Stimulated activated CD8-positive, alpha-beta memory T cell treated with anti-CD3 and anti-CD28 coated beads, Interleukin-12 subunit alpha, Interleukin-12 subunit beta, amount 100 ng/mL, for 1 hour (primary cell): ENCODE measurements around the gene EIF2D.
"Not testable (repeated sequence)": the region's sequence is repeated elsewhere in the genome, so short reads cannot be mapped to it uniquely, and the experiment has no call there.

Source experiments
- DNase-seq: peaks from one replicate; pipeline ENCODE4 v3.0.0-alpha.2; 2020; ENCODE audit warnings: low read depth

The EIF2D gene, protein sequence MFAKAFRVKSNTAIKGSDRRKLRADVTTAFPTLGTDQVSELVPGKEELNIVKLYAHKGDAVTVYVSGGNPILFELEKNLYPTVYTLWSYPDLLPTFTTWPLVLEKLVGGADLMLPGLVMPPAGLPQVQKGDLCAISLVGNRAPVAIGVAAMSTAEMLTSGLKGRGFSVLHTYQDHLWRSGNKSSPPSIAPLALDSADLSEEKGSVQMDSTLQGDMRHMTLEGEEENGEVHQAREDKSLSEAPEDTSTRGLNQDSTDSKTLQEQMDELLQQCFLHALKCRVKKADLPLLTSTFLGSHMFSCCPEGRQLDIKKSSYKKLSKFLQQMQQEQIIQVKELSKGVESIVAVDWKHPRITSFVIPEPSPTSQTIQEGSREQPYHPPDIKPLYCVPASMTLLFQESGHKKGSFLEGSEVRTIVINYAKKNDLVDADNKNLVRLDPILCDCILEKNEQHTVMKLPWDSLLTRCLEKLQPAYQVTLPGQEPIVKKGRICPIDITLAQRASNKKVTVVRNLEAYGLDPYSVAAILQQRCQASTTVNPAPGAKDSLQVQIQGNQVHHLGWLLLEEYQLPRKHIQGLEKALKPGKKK

DNA sequence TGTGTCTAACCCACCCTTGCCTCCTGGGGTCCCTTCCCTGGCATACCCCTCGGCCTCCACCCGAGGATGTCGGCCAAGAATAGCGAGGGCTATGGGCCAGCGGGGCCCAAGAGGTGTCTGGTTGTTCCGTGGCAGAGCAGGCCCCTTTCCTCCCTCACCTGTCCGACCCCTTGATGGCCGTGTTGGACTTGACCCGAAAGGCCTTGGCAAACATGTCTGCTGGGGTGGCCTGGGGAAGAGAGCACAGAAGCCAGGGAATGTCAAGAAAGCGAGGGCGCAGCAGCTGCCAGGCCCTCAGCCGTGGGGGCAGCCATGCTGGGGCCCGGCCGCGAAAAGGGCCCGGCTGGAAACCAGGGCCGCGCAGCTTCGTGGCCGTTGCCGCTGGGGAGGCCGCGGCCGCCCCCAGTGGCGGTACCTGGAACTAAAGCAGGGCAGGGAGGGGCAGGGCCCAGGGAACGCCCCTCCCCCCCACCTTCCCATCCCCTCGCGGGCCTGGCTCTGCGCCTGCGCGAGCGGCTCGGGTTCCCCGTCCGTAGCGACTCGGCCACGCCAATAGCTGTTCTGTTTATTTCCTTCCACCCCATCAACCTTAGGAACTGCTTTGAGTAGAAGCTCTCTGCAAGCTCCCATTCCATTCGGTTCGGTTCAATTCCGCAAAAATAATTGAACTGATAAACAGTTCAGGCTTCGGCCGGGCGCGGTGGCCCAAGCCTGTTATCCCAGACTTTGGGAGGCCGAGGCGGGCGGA lies at the start of gene EIF2D:
TSS of gene EIF2D (minus strand) at position 337 of the 748 bp plus-strand sequence. CDS start at position 214, 123 bp downstream.
- peak; percentile 89 for DNase-seq

DNA sequence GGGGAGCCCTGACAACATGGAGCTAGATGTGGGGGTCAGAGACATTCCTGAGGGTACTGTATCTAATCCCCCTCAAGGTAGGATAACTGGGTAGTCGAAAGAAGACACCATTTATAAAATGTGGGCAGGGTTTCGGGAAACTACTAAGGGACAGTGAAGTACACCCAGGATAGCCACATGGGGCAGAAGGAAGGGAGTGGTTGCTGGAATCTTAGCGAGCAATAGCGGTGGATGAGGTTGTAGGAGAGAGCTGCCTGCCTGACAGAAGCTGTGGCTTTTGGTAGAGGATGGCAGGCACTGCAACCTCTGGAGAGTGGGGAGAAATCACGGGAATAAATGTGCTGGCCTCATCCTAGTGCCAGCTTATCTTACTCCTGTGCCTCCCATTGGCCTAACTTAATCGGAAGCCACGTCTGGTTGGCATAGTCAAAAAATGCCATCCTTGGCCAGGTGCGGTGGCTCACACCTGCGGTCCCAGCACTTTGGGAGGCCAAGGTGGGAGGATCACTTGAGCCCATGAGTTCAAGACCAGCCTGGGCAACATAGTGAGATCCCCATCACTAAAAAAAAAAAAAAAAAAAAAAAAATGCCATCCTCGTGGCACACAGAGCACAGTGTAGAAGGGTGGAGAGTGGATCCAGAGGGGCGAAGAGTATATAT lies 49.0 kb upstream of the EIF2D start:
- no peak for DNase-seq

DNA sequence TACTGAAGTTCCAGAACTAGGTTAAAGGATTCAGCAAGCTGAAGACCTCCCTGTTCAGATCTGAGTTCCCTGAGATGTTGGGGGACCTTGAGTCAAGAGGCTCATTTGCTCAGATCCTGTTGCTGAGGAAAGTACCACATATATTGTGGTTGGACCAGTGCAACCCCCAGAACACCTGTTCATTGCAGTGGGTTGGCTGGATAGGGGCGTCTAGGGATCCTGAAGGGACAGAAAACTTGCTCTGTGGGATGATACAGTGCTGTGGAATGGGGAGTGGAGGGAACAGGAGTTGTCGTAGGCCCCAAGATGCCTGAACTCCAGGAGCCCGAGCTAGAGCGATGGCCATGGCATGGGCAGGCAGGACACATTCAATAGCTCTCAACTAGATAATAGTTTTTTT lies 47.9 kb upstream of the EIF2D start:
- no peak for DNase-seq

DNA sequence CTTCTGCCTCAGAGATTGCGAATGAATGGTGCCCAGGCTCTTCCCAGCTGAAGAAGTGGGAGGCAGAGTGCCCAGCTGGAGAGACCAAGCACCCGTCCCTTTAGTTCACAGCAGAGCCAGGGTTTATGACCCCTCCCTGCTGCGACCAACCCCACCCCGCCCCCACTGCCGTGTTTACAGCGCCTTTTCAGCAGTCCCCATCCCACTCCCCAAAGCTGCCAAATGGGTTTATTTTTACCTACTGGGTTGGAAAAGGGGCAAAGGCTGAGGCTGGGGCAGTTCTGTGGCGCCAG lies 46.7 kb upstream of the EIF2D start:
- no peak for DNase-seq

DNA sequence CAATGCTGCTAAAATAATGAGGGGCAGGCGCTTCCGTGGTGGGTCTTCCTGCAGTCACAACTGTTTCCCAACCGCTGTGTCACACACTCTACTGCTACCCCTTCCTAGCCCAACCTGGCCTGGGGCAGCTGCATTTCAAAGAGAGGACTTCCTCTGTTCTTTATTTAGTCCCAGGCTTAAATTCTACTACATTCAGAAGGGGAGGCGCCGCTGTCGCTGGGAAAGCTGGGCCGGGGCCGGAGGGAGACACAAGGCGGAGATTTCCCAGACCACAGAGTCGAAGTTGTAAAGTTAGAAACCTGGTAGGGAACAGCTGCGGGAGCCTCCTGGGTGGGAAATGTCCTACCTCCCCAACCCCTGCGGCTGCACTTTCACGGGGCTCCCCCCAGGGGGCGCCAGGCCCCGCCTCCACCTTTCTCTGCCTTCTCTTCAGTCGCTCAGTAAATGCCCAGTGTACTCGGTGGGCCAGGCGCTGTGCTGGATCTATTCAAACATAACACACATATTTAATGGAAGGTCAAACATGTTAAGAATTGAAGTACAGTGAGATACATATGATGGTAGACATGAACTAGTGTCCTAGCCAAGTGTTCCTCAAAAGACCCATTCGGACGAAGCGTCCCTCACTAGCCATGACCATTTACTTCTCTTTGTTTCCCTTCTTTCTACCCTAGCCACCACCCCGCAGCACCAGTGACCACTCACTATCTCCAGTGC lies 46.2 kb upstream of the EIF2D start:
- DNase-seq: peak; percentile 31

DNA sequence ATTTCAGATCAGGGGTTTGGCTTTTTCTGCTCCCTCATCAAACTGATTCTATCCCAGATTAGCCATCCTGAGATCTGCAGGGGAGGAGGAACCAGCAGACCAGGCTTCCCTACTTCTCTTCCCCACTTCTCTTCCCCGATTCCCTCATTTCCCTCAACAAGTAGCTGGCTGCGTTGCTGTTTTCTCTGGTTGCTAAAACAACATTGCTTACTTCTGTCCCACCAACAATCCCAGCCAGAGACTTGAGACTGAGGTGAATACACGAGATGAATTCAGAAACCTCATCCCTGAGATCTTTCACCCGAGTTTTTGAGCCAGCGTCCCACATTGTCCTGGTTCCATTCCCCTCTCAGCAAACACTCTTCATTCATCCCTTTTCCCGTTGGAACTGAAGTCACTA lies 45.5 kb upstream of the EIF2D start:
- DNase-seq: no peak

DNA sequence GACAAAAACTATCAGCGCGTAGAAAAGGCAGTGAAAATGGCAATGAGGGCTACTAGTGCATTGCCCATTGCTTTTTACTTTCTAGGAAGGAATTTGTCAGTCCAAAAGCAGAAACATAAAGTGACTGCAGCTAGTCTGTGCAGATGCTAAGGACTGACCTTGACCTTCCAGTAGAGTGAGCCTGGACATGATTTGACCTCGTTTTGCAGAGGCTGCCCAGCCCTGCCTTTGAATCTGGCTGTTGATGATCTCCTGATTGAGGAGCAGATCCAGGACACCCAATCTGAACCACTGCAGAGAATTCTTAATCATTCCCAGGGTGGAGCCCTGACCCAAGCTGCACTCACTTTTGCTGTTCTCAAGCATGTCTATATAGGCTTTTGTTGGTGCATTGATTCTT lies 44.7 kb upstream of the EIF2D start:
- no peak for DNase-seq

DNA sequence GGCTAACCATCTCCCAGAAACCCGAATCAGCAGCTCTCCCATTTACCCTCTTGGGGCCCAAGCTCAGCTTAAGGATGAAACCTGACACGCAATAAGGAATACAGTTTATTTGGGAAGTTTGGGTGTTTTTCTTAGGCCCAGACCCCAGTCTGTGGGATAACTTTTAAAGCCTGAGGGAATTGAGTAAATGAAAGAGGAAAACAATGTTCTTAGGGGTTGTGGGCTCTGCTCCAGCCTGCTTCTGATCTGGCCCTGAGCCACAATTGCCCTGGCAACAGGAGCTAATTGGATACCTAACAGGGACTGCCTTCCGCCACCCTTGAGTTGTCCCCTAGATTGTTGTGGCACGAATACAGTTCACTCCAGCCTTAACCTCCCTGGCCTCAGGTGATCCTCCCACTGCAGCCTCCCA lies 43.2 kb upstream of the EIF2D start:
- no peak for DNase-seq

DNA sequence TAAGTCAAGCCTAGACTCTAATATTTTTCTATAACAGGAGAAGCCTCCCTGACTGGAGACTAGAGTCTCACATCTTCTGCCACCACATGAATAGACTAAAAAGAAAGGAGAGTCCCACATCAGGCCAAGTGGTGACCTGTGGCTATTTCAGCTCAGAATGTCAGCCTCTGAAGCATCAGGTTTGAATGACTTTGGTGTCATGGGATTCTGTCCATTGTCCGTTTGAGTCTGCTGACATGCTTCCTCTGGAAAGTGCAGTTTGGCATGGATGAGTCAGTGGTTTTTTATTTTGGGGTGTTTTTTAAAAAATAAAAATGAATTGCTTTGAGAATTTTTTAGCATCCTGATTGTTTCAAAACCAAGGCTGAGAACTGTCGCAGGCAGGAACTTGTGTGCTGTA lies 42.6 kb upstream of the EIF2D start:
- no peak for DNase-seq

DNA sequence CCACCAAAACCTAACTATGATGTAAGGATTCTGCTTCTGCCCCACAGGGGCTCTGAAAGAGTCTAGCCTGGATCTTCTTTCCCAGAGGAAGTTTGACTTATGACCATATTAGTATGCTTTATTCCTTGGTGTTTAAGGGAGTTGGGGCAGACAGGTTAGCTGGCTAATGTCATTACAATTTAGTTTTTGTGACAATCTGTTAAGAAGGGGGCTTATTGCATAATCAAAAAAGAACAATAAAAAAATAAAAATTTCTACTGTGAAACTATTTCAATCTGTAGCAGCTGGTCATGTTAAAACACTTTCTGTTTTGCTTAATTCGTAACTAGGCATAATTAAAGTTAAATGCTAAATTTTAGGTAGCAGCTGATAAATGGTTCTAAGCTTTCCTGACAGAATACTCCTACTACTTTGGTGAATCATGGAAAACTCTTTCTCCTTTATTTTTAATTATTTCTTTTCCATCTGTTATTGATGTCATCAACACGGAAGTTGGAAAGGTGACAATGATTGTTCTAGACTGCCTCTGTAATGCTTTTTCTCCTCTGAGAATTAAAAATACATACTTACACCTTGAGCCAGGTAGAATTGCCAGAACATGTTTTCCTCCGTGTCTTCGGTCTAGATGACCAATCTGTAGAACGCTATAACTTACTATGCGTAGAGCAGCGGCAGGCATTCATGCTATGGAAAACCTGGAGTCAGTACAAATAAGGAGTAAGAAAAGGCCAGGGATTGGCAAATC lies 41.6 kb upstream of the EIF2D start:
- DNase-seq: no peak

DNA sequence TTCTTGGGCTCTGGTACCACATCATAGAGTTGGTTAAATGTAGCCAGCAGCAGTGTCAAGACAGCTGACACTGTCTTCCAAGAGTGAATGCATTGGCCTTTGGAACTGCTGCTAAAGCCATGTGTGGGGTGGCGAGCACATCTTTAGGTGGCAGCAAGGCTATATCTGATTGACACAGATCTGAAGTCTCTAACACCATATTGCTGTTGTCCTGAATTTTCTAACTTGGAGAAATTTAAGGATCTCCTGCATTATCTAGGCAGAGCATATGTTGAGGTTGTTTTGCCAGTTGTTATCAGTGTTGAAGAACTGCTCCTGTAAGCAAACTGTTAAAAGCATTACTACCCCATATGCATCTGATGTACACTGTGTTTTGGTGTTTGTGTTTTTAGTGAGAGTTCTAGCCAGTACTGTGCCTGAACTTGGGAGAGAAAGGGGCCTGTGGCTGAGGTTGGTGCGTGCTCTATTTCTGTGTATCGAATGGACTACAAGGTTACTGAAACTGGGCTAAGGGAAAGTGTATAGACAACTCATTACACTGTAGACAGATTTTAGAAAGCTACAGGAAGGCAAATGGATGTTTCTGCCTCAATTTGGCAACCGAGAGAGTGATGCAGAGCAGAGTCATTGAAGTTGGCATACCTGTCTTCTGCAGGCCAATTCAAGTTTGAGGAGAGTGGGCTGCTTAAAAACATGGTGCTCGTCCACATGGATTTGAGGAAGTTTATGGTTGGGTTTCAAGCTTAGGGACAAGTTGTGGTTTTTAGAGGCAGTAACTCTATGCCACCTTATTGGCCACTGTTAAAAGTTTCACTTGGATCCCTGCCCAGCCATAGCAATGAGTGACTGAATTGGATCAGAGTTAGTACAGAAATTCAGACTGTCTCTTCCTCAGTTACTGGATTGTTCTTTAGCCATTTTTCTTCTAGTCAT lies 40.0 kb upstream of the EIF2D start:
- DNase-seq: no peak

DNA sequence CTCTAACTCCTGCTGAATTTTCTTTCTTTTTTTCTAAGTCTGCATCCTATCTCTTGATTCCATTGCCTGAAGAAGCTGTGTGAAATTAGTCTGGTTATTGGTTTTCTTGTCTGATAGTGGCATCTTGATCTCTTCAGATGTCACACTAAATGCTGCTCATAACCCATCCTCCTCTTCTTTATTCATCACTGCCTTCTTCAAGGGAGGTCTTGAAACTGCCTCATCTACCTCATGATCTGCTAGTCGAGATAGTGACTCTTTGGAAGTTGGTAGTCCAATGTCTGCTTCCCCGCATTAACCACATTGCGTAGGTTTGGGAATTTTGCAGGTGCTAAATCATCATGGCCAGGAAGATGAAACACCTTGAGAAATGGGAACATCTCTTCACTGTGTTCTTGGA lies 38.7 kb upstream of the EIF2D start:
- no peak for DNase-seq

DNA sequence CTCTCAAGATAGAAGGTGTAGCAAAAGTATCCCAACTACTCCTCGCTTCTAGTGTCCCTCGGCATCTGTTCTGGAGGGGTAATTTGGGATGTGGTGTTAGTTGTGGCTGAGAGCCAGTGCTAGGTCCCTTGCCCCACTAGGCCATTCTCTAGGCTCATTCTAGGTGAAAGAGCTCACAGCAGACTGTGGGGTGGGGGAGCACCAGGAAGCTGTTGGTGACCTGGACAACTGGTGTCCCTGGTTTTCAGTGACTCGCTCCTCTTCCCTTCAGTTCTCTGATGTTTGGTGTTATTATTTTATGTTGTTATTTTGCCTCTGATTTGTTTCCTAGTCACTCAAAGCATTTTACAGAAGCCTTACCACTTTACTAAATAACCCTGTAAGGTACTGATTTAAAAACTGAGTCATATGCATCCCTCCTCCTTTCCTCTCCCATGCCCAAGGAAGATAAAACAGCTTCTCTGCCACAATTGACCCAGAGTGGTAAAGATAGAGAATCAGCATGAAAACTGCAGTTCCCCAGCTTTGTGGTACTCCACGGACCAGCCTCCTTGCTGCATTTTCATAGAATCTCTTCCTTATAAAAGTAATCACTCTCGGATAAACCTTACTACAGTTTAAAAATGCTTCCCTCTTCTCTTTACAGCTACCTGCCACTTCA lies 37.1 kb upstream of the EIF2D start:
- DNase-seq: no peak

DNA sequence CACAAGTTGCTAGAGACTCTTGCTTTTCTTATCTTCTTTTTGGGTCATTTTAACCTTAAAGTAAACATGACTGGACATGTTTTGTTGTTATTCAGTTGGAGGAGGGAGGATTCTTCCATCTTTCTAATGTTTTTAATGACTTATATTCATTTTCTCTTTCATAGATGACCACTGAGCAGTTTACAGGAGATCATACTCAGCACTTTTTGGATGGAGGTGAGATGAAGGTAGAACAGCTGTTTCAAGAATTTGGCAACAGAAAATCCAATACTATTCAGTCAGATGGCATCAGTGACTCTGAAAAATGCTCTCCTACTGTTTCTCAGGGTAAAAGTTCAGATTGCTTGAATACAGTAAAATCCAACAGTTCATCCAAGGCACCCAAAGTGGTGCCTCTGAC lies 35.0 kb upstream of the EIF2D start:
- DNase-seq: no peak

DNA sequence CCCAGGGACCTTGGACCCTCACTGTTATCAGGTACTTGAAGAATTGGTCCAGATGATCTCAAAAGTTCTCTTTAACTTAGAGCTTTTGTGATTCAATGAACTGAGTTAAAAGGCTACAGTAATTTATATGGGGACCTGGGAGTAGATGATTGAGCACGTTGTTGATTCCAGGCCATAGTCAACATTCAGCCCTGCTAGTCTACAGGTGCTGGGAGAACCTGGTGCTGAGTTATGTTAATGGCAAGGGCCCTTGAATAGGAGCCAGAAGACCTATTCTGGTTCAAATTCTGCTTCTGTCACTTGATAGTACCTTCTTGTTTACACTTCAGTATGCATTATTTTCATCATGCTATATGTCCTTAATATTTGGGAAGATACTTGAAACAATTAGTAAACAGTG lies 34.2 kb upstream of the EIF2D start:
- DNase-seq: no peak

DNA sequence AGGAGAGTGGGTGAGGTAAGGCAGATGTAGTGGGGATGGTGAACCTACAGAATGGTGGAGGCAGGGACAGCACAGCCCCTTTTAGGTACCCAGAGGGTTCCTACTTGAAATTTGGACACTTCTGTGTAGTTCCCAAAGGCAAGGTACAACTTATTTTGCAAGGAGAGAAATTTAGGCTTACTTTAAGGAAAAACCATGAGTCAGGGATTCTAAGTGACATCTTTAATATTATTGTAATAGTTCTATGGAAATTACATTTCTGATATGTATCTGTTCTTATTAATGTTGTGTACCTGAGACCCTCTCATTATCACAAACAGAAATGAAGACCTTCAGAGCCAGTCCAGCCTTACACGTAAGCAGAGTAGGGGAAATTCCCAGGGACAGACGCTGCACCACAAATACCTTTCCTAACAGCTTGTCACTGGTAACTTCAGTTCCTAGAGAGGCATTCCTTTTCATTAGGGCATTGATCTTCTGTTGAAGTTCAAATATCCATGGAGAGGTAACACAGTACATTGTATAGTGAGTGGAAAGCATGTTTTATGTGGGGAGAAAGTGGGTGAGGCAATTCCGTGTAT lies 30.9 kb upstream of the EIF2D start:
- no peak for DNase-seq

DNA sequence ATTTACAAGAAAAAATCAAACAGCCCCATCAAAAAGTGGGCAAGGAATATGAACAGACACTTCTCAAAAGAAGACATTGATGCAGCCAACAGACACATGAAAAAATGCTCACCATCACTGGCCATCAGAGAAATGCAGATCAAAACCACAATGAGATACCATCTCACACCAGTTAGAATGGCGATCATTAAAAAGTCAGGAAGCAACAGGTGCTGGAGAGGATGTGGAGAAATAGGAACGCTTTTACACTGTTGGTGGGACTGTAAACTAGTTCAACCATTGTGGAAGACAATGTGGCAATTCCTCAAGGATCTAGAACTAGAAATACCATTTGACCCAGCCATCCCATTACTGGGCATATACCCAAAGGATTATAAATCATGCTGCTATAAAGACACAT lies 29.8 kb upstream of the EIF2D start:
- not testable (repeated sequence) for DNase-seq

DNA sequence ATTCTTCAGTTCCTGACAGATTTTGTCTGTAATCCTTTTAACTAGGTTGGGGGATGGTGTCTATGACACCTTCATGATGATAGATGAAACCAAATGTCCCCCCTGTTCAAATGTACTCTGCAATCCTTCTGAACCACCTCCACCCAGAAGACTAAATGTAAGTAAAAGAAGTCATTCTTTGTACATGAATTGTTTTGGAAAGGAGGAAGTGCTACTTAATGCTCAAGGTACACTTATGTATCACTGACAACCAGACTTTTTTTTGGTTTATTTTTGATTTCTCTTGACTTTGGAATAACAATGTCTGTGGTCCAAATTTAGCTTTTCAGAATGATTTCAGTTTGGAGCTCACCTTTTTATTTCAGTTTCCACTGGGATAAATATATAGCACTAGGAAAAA lies 25.3 kb upstream of the EIF2D start:
- no peak for DNase-seq

DNA sequence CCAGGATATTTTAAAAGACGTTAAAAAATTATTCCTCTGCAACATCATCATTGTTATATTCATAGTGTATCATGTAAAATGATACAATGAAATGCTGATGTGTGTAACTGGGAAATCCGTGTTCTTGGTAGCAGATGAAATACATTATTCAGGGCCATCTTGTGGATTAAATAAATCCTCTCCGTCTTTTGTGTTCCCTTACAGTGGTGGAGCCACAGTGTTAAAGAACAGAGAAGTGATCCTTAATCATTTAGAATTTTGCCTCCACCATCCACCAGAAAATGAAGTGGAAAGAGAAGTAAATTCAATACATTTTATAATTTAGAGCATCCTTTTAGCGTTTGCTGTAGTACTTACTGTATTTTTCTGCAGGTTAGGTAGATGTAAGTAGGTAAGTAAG lies 24.4 kb upstream of the EIF2D start:
- DNase-seq: no peak

DNA sequence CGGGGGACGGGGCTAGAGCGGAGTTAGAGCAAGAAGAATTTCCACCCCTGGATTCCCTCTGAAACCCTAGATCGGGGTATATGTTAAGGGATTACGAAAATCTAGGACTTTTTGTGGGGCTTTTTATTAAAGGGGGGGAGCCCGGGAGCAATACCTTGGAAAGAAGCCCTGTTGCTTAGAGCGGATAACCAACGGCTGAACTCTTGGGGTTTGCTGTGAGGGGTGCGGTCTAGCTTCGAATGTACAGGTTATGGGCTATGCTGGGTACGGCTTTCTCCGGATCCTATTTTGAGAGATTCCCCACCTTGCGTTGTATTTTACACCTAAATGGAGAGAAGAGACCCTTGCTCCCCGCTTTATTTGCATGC lies 23.7 kb upstream of the EIF2D start:
- no peak for DNase-seq
